Esophagus squamous epithelium (tissue), 5 donors: ENCODE data around the gene ARF6. TPM values are rescaled to one million over a fixed set of nuclear protein-coding genes. Genes with fewer than 3 reads are reported as not detected.
"Not testable (repeated sequence)": the region's sequence is repeated elsewhere in the genome, so short reads cannot be mapped to it uniquely, and the experiment has no call there.

Experiments used
- DNase-seq: peaks from one replicate; lab custom pipeline; 2025; lab: John Stamatoyannopoulos, UW
- H3K27ac ChIP-seq, 4 donors: fragments of 200-600 bp; sonication (generic); one replicate each; pipeline ENCODE4 v1.5.1; 2016 to 2019; ENCODE audit warnings: mild to moderate bottlenecking in 1 of 4
- H3K27me3 ChIP-seq, 4 donors: fragments of 200-600 bp; sonication (generic); 1 replicate in 3 of 4; 2 replicates in 1 of 4; pipeline versions ENCODE4 v1.5.1 to v1.6.0; 2017 to 2021; ENCODE audit warnings: antibody characterized with exemption in 1 of 4
- H3K36me3 ChIP-seq, 3 donors: fragments of 200-600 bp; sonication (generic); one replicate each; pipeline ENCODE4 v1.5.1; 2016 to 2019
- H3K4me1 ChIP-seq, 3 donors: fragments of 200-600 bp; sonication (generic); one replicate each; pipeline ENCODE4 v1.5.1; 2017 to 2019
- H3K4me3 ChIP-seq, 4 donors: fragments of 200-600 bp; sonication (generic); 1 replicate in 3 of 4; 2 replicates in 1 of 4; pipeline ENCODE4 v1.5.1; 2016 to 2019; ENCODE audit warnings: mild to moderate bottlenecking in 2 of 4, moderate library complexity in 1 of 4
- H3K9me3 ChIP-seq, 3 donors: fragments of 200-600 bp; sonication (generic); one replicate each; pipeline ENCODE4 v1.5.1; 2016 to 2019
- POLR2A ChIP-seq, 4 donors: fragments of 450-650 bp; IDR thresholded peaks; one replicate each; pipeline ENCODE4 v1.6.1; 2017; ENCODE audit warnings: antibody characterized with exemption in 4 of 4, mild to moderate bottlenecking in 4 of 4, moderate library complexity in 3 of 4
- WGBS, 2 donors: methylation state at CpG; one replicate each; pipeline ENCODE4 v1.1.5; 2018; 5-methylcytosine and 5-hydroxymethylcytosine counted together
- intact Hi-C: fragments of 100-400 bp; cut with DNase I; formaldehyde crosslinking; loops from one replicate; pipeline ENCODE4 v1.15.0; 2022
- total RNA-seq, 4 donors: library from RNA; depleted of rRNA; stranded (reverse); fragments of >200 nt; gene quantifications; one replicate each; pipeline ENCODE4 v1.1.0, GENCODE V29; 2016
- TF ChIP-seq, protein P1 (sequence below), 6 experiments: fragments of 450-650 bp in 4 of 6; fragments of 200-600 bp in 2 of 6; sonication (generic) in 2 of 6; IDR thresholded peaks; one replicate each; pipeline ENCODE4 v1.5.1; 2016 to 2019; ENCODE audit warnings: antibody characterized with exemption in 6 of 6, mild to moderate bottlenecking in 4 of 6, moderate library complexity in 4 of 6
- donor health status: DM: yes; HTN: yes; CAD: no.

ARF6 gene
- total RNA-seq, 4 donors from 2014 or later, result 109 to 156 (median 133) TPM

DNA sequence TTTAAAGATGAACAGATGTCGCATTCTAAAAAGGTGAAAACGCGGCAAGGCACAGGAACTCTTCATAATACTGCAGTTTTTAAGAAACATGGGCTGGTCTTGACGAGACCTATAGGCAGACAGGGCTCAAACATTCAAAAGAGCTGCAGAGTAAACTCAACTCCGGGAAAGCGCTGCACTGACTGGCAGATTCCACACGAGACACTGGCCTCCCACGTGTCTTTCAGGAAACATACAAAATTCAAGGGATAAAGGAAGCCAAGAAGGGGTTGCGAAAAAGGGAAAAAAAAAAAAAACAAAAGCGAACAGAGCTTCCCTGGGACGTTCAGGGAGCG is 614 bp upstream of the ARF6 start:
- H3K9me3 ChIP-seq, result no peaks in the 10 kb centered on the region
- 1% methylated on average over 12 of the region's 12 CpGs for WGBS, 2 donors
- H3K4me3 ChIP-seq, result peak overlapping the region; percentile 91 to 99 (median 98)
- H3K36me3 ChIP-seq, result peaks cover 0 to 6% (median 0%) of the 10 kb centered on the region in 3 donors
- no peaks in the 10 kb centered on the region for H3K27me3 ChIP-seq
- H3K4me1 ChIP-seq, result peaks cover 15 to 40% (median 18%) of the 10 kb centered on the region in 3 donors
- DNase-seq, result no peak
- no peak for TF ChIP-seq POLR2A (IDR thresholded peaks at IDR 0.05)
- TF ChIP-seq, protein P1, sequence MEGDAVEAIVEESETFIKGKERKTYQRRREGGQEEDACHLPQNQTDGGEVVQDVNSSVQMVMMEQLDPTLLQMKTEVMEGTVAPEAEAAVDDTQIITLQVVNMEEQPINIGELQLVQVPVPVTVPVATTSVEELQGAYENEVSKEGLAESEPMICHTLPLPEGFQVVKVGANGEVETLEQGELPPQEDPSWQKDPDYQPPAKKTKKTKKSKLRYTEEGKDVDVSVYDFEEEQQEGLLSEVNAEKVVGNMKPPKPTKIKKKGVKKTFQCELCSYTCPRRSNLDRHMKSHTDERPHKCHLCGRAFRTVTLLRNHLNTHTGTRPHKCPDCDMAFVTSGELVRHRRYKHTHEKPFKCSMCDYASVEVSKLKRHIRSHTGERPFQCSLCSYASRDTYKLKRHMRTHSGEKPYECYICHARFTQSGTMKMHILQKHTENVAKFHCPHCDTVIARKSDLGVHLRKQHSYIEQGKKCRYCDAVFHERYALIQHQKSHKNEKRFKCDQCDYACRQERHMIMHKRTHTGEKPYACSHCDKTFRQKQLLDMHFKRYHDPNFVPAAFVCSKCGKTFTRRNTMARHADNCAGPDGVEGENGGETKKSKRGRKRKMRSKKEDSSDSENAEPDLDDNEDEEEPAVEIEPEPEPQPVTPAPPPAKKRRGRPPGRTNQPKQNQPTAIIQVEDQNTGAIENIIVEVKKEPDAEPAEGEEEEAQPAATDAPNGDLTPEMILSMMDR (IDR thresholded peaks at IDR 0.05), result peak in 1 of 6 experiments; percentile 17
- peak overlapping the region; percentile 99 to 100 (median 100) for H3K27ac ChIP-seq
- intact Hi-C loops, result loop anchor here (5.0 kb wide), 1 partner anchor 110 kb away; no protein-coding TSS in a partner anchor

DNA sequence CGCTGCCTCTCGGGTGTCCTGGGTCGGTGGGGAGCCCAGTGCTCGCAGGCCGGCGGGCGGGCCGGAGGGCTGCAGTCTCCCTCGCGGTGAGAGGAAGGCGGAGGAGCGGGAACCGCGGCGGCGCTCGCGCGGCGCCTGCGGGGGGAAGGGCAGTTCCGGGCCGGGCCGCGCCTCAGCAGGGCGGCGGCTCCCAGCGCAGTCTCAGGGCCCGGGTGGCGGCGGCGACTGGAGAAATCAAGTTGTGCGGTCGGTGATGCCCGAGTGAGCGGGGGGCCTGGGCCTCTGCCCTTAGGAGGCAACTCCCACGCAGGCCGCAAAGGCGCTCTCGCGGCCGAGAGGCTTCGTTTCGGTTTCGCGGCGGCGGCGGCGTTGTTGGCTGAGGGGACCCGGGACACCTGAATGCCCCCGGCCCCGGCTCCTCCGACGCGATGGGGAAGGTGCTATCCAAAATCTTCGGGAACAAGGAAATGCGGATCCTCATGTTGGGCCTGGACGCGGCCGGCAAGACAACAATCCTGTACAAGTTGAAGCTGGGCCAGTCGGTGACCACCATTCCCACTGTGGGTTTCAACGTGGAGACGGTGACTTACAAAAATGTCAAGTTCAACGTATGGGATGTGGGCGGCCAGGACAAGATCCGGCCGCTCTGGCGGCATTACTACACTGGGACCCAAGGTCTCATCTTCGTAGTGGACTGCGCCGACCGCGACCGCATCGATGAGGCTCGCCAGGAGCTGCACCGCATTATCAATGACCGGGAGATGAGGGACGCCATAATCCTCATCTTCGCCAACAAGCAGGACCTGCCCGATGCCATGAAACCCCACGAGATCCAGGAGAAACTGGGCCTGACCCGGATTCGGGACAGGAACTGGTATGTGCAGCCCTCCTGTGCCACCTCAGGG is 679 bp downstream of the ARF6 start:
- WGBS, 2 donors, result 0 to 1% methylated on average over 5 to 29 of the region's 85 CpGs
- no peak for DNase-seq
- intact Hi-C loops, result loop anchor here (5.0 kb wide), 1 partner anchor 109 kb away; no protein-coding TSS in a partner anchor

DNA sequence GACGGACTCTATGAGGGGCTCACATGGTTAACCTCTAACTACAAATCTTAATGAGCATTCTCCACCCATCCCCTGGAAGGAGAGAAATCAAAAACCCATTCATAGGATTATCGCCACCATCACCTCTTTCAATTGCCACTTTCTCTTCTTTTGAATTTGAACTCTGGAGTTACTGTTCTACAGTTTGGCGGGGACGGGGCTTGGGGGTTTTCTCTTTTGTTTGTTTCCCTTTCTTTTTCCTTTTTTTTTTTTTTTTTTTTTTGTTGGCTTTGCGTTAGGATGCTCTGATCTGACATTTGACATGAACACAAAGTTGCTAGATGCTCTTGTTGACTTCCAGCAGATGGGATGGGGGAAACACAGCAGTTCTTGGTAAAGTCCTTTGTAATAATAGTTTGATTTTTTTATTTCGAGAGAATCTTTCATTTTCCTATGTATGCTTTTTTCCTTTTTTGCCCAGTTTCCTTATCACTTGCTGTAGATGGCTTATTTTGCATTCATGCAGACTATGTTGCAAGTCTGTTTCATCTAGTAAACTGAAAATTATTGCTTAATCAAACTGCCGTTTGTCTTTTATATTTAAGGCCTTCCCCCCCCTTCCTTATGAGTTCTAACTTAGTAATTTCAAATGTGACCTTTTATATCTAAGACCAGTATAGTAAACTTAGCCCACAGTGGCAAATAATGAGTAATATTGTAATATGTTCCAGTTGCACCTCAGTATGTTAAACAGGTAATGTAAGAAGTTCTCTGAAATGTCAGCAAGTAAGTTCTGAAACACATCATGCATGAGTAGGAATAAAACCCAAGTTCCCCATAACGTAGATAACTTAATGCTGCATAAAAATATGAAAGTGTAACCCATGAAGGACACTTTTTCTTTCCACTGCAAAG is 1.6 kb downstream of the ARF6 start:
- Histone ChIP-seq H3K4me1 (peaks cover 20 to 62% (median 33%) of the 10 kb centered on the region in 3 donors), H3K27ac (peak overlapping the region; percentile 99 to 100 (median 100)), H3K4me3 (peak overlapping the region; percentile 91 to 99 (median 98))
- DNase-seq, H3K9me3 ChIP-seq, H3K36me3 ChIP-seq, H3K27me3 ChIP-seq: not testable (repeated sequence)
- intact Hi-C loops, result loop anchor here (5.0 kb wide), 1 partner anchor 108 kb away; no protein-coding TSS in a partner anchor
- WGBS, 2 donors, result 1 to 6% methylated on average over 8 of the region's 8 CpGs

More for the DNA sequence above, 679 bp downstream of the ARF6 start:
- Histone ChIP-seq H3K36me3 (peaks cover 0 to 6% (median 0%) of the 10 kb centered on the region in 3 donors), H3K27me3 (no peaks in the 10 kb centered on the region), H3K4me1 (peaks cover 20 to 53% (median 29%) of the 10 kb centered on the region in 3 donors), H3K9me3 (no peaks in the 10 kb centered on the region), H3K4me3 (peak overlapping the region; percentile 91 to 99 (median 98)), H3K27ac (peak overlapping the region; percentile 99 to 100 (median 100))
- TF ChIP-seq, protein P1 (IDR thresholded peaks at IDR 0.05), result peak in 2 of 6 experiments; percentile 1 to 10
- peak in 1 of 4 donors; percentile 4 for TF ChIP-seq POLR2A (IDR thresholded peaks at IDR 0.05)

DNA sequence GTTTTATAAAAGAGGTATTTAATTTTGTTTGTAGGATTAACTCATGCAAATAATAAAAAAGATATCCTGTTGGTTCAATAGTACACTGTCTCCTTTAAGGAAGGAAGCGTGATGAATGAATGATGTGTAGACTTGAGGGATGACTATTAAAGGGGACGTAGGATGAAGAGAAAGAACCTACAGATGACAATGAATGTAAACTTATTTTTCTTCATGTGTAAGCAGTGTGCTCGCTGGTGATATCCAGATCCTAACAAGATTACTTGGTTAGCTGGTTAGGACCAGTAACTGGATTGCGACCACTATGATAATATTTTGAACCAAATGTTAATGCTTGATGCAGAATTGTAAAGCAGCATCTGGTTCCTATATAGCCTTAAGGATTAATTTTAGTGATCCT is 2.6 kb downstream of the ARF6 start:
- Histone ChIP-seq H3K4me3 (peak overlapping the region; percentile 91 to 99 (median 98)), H3K36me3 (peaks cover 0 to 6% (median 0%) of the 10 kb centered on the region in 3 donors), H3K27me3 (no peaks in the 10 kb centered on the region), H3K9me3 (no peaks in the 10 kb centered on the region), H3K4me1 (peaks cover 20 to 72% (median 33%) of the 10 kb centered on the region in 3 donors), H3K27ac (peak overlapping the region; percentile 63 to 100 (median 100))
- WGBS, 2 donors, result 9 to 15% methylated on average over 4 of the region's 4 CpGs
- TF ChIP-seq, protein P1 (IDR thresholded peaks at IDR 0.05), result no peak
- TF ChIP-seq POLR2A (IDR thresholded peaks at IDR 0.05), result no peak
- DNase-seq, result no peak
- intact Hi-C loops, result no loop called here

DNA sequence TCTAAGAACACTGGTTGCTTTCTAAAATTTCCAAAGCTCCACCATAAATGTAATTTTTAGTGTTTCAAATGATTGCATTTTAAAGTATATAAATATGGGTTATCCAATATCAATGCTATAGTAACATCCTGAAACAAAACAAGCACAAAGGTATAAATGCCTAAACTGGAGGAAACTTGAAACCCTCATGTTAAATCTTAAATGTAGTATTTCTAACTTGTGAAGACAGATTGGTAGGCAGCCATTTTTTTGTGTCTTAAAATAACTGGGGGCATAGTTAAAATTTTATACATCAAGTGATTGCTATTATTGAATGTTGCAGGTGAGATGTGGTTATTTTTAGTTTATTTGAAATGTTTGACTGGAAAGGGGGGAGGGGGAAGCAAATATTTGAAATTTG is 3.4 kb downstream of the ARF6 start:
- peak overlapping the region; percentile 63 to 100 (median 100) for H3K27ac ChIP-seq
- H3K27me3 ChIP-seq, DNase-seq, H3K36me3 ChIP-seq, intact Hi-C loops, H3K9me3 ChIP-seq: not testable (repeated sequence)
- peaks cover 20 to 79% (median 33%) of the 10 kb centered on the region in 3 donors for H3K4me1 ChIP-seq
- H3K4me3 ChIP-seq, result peak overlapping the region; percentile 91 to 99 (median 98)
